Subcutaneous adipose tissue (tissue), 4 donors: ENCODE measurements around the gene TBCD. TPM values are rescaled to one million over a fixed set of nuclear protein-coding genes. Genes with fewer than 3 reads are reported as not detected.

Source experiments
- CTCF ChIP-seq: fragments of 450-650 bp; IDR thresholded peaks from one replicate; pipeline ENCODE4 v1.5.1; 2016; ENCODE audit warnings: low read depth, mild to moderate bottlenecking, control low read depth, antibody characterized with exemption, moderate library complexity
- total RNA-seq, 4 donors: library from RNA; depleted of rRNA; stranded (reverse); fragments of >200 nt; gene quantifications; one replicate each; pipeline ENCODE4 v1.1.0, GENCODE V29; 2016

TBCD gene
- total RNA-seq: 100 to 1,000 TPM in 1 of 4 donors, 10 to 100 TPM in 3; 36.5 to 103 (median 54.7) TPM

GRCh38 chr17:82751571-82752370 is at the start of gene TBCD:
TBCD (plus strand) TSS chr17:82752065; CDS start chr17:82752194, 129 bp downstream.
- no peak for TF ChIP-seq CTCF

DNA sequence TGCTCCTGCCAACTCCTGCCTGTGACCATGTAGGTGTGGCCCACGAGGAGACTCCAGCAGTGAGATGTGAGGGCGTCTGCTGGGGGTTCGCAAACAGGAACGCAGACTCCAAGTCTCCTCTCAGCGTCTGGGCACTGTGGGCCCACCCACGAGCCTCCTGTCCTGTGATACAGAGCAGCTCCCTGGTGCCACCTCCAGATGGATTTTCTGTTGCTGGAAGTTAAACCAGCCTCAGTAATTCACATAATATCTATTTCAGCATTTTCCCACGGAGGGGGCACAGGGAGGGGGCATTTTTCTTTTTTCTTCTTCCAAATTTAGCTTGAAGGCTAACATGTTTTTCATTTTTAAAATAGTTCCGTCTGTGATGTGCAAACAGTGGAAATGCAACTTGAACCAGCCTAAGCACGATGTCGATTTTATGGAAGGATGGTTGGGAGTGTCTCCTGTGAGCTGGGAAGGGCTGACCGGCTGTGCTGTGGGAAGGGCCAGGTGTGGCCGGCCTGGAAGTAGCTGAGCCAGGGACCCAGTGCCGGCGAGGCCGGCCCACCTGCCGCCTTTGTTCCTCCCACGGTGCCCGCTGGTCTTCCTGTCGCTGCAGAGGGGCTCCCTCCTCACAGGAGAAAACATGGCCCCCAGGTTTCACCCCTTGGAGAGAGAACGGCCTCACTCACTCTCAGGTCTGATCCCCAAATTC is 49.5 kb upstream of the TBCD start:
- TF ChIP-seq CTCF: no peak

DNA sequence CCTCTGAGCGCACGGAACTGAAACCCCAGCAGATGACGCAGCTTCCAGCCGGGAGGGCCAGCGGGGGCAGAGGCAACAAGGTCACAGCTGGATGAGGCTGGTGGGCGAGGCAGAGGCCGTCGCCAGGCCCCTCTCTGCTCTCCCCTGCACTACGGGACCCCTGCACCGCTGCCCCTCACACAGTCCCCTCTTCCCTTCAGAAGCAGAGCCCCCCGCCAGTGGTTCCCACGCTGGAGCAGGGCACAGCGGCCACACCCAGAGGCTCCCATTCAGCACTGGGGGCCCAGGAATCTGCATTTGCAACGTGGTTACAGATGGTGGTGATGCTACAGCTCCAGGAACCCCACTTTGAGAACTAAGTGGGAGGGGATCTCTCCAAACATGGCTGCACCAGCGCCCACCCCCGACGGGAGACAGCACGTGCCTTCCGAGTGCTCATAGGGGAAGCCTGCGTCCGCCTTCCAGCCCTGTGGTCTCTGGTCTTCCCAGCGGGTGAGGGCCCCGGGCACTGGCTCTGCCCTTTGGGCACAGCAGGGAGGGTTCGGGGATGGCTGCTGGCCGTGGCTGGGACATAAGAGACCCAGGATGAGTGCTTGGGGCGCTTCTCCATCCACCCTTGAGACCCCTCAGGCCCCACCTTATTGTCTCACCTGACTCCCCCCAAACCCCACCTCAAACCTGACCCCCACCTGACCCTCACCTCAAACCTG is 48.7 kb upstream of the TBCD start:
- no peak for TF ChIP-seq CTCF

- TF ChIP-seq CTCF: no peak
Observed at GRCh38 chr17:82703935-82704865, 47.7 kb upstream of the TBCD start.

GRCh38 chr17:82704886-82705285 is 47.0 kb upstream of the TBCD start:
- no peak for TF ChIP-seq CTCF

GRCh38 chr17:82705756-82706155 is 46.1 kb upstream of the TBCD start:
- TF ChIP-seq CTCF: no peak
